H1 (cell line): ENCODE results near the gene ABCA1.

Source experiments
- CEBPB ChIP-seq: IDR thresholded peaks from 2 replicates; pipeline ENCODE4 v1.6.1; 2012; ENCODE audit warnings: low read depth, low read length
- CHD2 ChIP-seq: IDR thresholded peaks from 2 replicates; pipeline ENCODE4 v1.6.1; 2012; ENCODE audit warnings: low read length, improper control_type of control experiment
- EZH2 ChIP-seq: fragments of 200-600 bp; sonication (generic); IDR thresholded peaks from 2 replicates; pipeline ENCODE4 v1.7.1; 2012; ENCODE audit warnings: low read depth, mild to moderate bottlenecking, moderate library complexity, low read length, inconsistent platforms; ENCODE audit not compliant: severe bottlenecking
- JUND ChIP-seq: IDR thresholded peaks from 2 replicates; pipeline ENCODE4 v1.6.1; 2011; ENCODE audit warnings: mild to moderate bottlenecking, improper control_type of control experiment, low read length
- POLR2A ChIP-seq, 2 experiments: IDR thresholded peaks; 1 replicate in 1 of 2; 2 replicates in 1 of 2; pipeline ENCODE4 v1.6.1; 2011; ENCODE audit warnings: low read depth in 2 of 2, low read length in 2 of 2, mild to moderate bottlenecking in 2 of 2; ENCODE audit errors: control extremely low read depth in 1 of 2
- SP4 ChIP-seq: IDR thresholded peaks from 2 replicates; pipeline ENCODE4 v1.6.1; 2012; ENCODE audit warnings: low read length, inconsistent platforms
- TF ChIP-seq, protein P1 (sequence below): IDR thresholded peaks from 2 replicates; pipeline ENCODE4 v1.6.1; 2012; ENCODE audit warnings: inconsistent platforms
- TF ChIP-seq, protein P2 (sequence below), 3 experiments: IDR thresholded peaks; 1 replicate in 2 of 3; 2 replicates in 1 of 3; pipeline versions ENCODE4 v1.5.1 to v1.6.1; 2011; ENCODE audit warnings: low read length in 3 of 3, mild to moderate bottlenecking in 3 of 3, inconsistent platforms in 2 of 3, low read depth in 1 of 3, moderate library complexity in 1 of 3; ENCODE audit not compliant: insufficient read depth in 1 of 3; ENCODE audit errors: control extremely low read depth in 1 of 3

DNA sequence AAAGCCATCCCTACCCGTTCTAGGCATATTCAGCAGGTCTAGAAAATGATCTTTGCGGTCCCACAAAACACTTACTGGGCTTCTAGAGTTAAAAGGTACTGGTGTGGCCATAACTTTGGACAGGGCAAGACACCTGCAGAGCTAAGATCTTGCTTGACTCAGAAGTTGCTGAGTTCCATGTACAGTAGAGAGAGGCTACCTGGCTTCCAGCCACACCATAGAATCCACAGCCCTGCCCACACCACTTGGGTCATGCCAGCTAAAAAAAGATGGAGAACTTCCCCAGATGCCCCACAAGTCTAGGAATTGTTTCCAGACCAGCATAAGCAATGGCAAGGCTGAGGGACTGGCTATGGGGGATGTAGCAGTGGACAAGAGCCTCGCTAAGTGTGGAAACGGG is 52.1 kb downstream of the ABCA1 start:
- TF ChIP-seq POLR2A (IDR thresholded peaks at IDR 0.05; ENCODE audit: control extremely low read depth in 1 of 2, low read depth in 2 of 2, low read length in 2 of 2) (no peak), EZH2 (no peak), JUND (no peak), SP4 (no peak), CHD2 (no peak), CEBPB (no peak)
- TF ChIP-seq, protein P1, sequence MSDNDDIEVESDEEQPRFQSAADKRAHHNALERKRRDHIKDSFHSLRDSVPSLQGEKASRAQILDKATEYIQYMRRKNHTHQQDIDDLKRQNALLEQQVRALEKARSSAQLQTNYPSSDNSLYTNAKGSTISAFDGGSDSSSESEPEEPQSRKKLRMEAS, result no peak
- TF ChIP-seq, protein P2, sequence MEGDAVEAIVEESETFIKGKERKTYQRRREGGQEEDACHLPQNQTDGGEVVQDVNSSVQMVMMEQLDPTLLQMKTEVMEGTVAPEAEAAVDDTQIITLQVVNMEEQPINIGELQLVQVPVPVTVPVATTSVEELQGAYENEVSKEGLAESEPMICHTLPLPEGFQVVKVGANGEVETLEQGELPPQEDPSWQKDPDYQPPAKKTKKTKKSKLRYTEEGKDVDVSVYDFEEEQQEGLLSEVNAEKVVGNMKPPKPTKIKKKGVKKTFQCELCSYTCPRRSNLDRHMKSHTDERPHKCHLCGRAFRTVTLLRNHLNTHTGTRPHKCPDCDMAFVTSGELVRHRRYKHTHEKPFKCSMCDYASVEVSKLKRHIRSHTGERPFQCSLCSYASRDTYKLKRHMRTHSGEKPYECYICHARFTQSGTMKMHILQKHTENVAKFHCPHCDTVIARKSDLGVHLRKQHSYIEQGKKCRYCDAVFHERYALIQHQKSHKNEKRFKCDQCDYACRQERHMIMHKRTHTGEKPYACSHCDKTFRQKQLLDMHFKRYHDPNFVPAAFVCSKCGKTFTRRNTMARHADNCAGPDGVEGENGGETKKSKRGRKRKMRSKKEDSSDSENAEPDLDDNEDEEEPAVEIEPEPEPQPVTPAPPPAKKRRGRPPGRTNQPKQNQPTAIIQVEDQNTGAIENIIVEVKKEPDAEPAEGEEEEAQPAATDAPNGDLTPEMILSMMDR (IDR thresholded peaks at IDR 0.05; ENCODE audit: control extremely low read depth in 1 of 3, insufficient read depth in 1 of 3, low read depth in 1 of 3, low read length in 3 of 3), result no peak
